HepG2 (cell line): ENCODE measurements around the gene SPTBN2. TPM values are rescaled to one million over a fixed set of nuclear protein-coding genes. Genes with fewer than 3 reads are reported as not detected.

Experiments used
- ATAC-seq: fragments of 200-7000 bp; cut with Tn5 transposase; 3 replicates; pipeline ENCODE4 v1.9.1; 2020; ENCODE audit warnings: mild to moderate bottlenecking, moderate library complexity
- BruUV-seq: library from RNA; stranded (reverse); fragments of 400-500 nt; replicated peaks from 2 replicates; lab custom pipeline; 2021; lab: Mats Ljungman, UMichigan
- CTCF ChIA-PET: fragments of 300-600 bp; formaldehyde crosslinking; extraction: SDS; loops from one replicate; lab custom pipeline; 2021; ENCODE audit warnings: low total read pairs, inconsistent platforms, low intra/inter-chr PET ratio; lab: Yijun Ruan, JAX
- POLR2A ChIA-PET: fragments of 350-600 bp; sonication (Branson Sonifier 250); formaldehyde crosslinking; loops from one replicate; lab custom pipeline; 2020; ENCODE audit warnings: antibody characterized with exemption, inconsistent platforms; lab: Yijun Ruan, JAX
- DNase-seq: peaks from one replicate; pipeline ENCODE4 v3.0.0-alpha.2; 2015; ENCODE audit warnings: low spot score
- FAIRE-seq: peaks from 3 replicates; lab custom pipeline; 2011; peaks lifted over from hg19 to GRCh38; lab: Jason Lieb, UNC
- H2AFZ ChIP-seq: one replicate; pipeline ENCODE4 v1.6.1; 2011; ENCODE audit warnings: low read length, inconsistent platforms
- H3K27ac ChIP-seq: fragments of 300-600 bp; 3 replicates; pipeline ENCODE4 v1.8.0; 2011; ENCODE audit warnings: mixed run types, mild to moderate bottlenecking, mixed read lengths, low read length, inconsistent platforms; ENCODE audit not compliant: insufficient read depth; ENCODE audit errors: extremely low read length
- H3K27me3 ChIP-seq, 2 experiments: fragments of 200-600 bp in 1 of 2; 2 replicates in 1 of 2; 3 replicates in 1 of 2; pipeline versions ENCODE4 v1.6.0 to v1.8.0; 2011; ENCODE audit warnings: low read length in 2 of 2, mild to moderate bottlenecking in 2 of 2, moderate library complexity in 2 of 2, inconsistent platforms in 1 of 2; ENCODE audit not compliant: insufficient read depth in 2 of 2, control insufficient read depth in 1 of 2
- H3K36me3 ChIP-seq, 2 experiments: fragments of 200-600 bp in 1 of 2; replicated peaks in 1 of 2; 2 replicates in 1 of 2; 3 replicates in 1 of 2; pipeline versions ENCODE4 v1.5.1 to v1.8.0; 2011; ENCODE audit warnings: low read length in 2 of 2, inconsistent platforms in 1 of 2; ENCODE audit not compliant: insufficient read depth in 2 of 2, control insufficient read depth in 1 of 2
- H3K4me1 ChIP-seq: 2 replicates; pipeline ENCODE4 v1.5.1; 2012; ENCODE audit warnings: low read length, inconsistent platforms; ENCODE audit not compliant: insufficient read depth
- H3K4me2 ChIP-seq: 2 replicates; pipeline ENCODE4 v1.6.0; 2011; ENCODE audit warnings: low read depth, low read length, inconsistent platforms
- H3K4me3 ChIP-seq, 3 experiments: fragments of 200-600 bp in 1 of 3; sonication (generic), shearing (Covaris generic) in 1 of 3; replicated peaks in 1 of 3; 2 replicates each; pipeline ENCODE4 v1.5.1; 2011 to 2016; ENCODE audit warnings: low read length in 3 of 3, inconsistent platforms in 2 of 3, low read depth in 2 of 3, mild to moderate bottlenecking in 2 of 3, control low read depth in 1 of 3, mixed read lengths in 1 of 3; ENCODE audit not compliant: insufficient read depth in 1 of 3
- H3K79me2 ChIP-seq: one replicate; pipeline ENCODE4 v1.6.1; 2011; ENCODE audit warnings: low read length, inconsistent platforms; ENCODE audit not compliant: insufficient read depth
- H3K9ac ChIP-seq: 2 replicates; pipeline ENCODE4 v1.6.0; 2011; ENCODE audit warnings: mild to moderate bottlenecking, low read depth, low read length, inconsistent platforms; ENCODE audit not compliant: insufficient read depth
- H3K9me3 ChIP-seq: 2 replicates; pipeline ENCODE4 v1.5.1; 2012; ENCODE audit warnings: mild to moderate bottlenecking, low read length
- H4K20me1 ChIP-seq: 2 replicates; pipeline ENCODE4 v1.6.0; 2011; ENCODE audit warnings: inconsistent platforms, mild to moderate bottlenecking, low read length, moderate library complexity; ENCODE audit not compliant: insufficient read depth
- DR1 ChIP-seq: sonication (generic); formaldehyde crosslinking; IDR thresholded peaks from 2 replicates; pipeline ENCODE4 v1.8.0; 2021; ENCODE audit warnings: mild to moderate bottlenecking, missing genetic modification reagents, inconsistent platforms
- KDM5B ChIP-seq: sonication (generic); formaldehyde crosslinking; IDR thresholded peaks from 2 replicates; pipeline ENCODE4 v1.4.0; 2020; ENCODE audit warnings: missing genetic modification reagents, mild to moderate bottlenecking, borderline replicate concordance
- MAFK ChIP-seq, 2 experiments: IDR thresholded peaks in 1 of 2; conservative IDR thresholded peaks in 1 of 2; 2 replicates each; pipeline ENCODE4 v1.6.1; 2011; ENCODE audit warnings: improper control_type of control experiment in 2 of 2, low read length in 2 of 2
- PRDM15 ChIP-seq: sonication (generic); formaldehyde crosslinking; IDR thresholded peaks from 2 replicates; pipeline ENCODE4 v1.4.0; 2020; ENCODE audit warnings: missing genetic modification reagents
- ZIK1 ChIP-seq: sonication (generic); formaldehyde crosslinking; IDR thresholded peaks from 2 replicates; pipeline ENCODE4 v1.5.0; 2020; ENCODE audit warnings: mild to moderate bottlenecking, low read depth, missing genetic modification reagents, borderline replicate concordance
- ZNF407 ChIP-seq: sonication (generic); formaldehyde crosslinking; IDR thresholded peaks from one replicate; pipeline ENCODE4 v1.5.1; 2020; ENCODE audit warnings: mild to moderate bottlenecking, missing genetic modification reagents; ENCODE audit errors: not compliant biosample characterization
- ZNF788 ChIP-seq: sonication (generic); formaldehyde crosslinking; IDR thresholded peaks from 2 replicates; pipeline ENCODE4 v1.5.0; 2020; ENCODE audit warnings: mild to moderate bottlenecking, missing genetic modification reagents, borderline replicate concordance
- WGBS: methylation state at CpG from one replicate; pipeline ENCODE4 v1.1.6; 2017; ENCODE audit warnings: low lambda C conversion rate; 5-methylcytosine and 5-hydroxymethylcytosine counted together
- in situ Hi-C: cut with HindIII; loops from 2 replicates; pipeline ENCODE4 v1.10.0; 2017; ENCODE audit warnings: low pct_unique_long_range_greater_than_20kb; ENCODE audit not compliant: extremely low pct_ligation_motif_present
- intact Hi-C: fragments of 100-400 bp; cut with micrococcal nuclease; formaldehyde crosslinking; loops from one replicate; pipeline ENCODE4 v1.10.0; 2022; ENCODE audit not compliant: unreplicated experiment
- polyA plus RNA-seq, 8 experiments: library from polyadenylated mRNA; depleted of rRNA in 3 of 8; stranded (reverse) in 7 of 8; unstranded in 1 of 8; fragments of >200 nt; fragmentation: Illumina TruSeq in 4 of 8; extraction: Trizol in 4 of 8; gene quantifications; 2 replicates each; pipeline versions ENCODE4 v1.2.1 to v1.2.3, GENCODE V29; 2011 to 2016; ENCODE audit warnings: low read depth in 4 of 8, missing spikeins in 1 of 8, mixed read lengths in 1 of 8; ENCODE audit not compliant: insufficient read depth in 1 of 8
- total RNA-seq, 5 experiments: library from RNA; depleted of rRNA; stranded (reverse); fragments of >200 nt; fragmentation: Illumina TruSeq; extraction: Trizol; gene quantifications; 2 replicates each; pipeline ENCODE4 v1.2.3, GENCODE V29; 2016; ENCODE audit warnings: low read depth in 1 of 5
- TF ChIP-seq, protein P1 (sequence below): sonication (generic); formaldehyde crosslinking; IDR thresholded peaks from 2 replicates; pipeline ENCODE4 v1.5.0; 2020; ENCODE audit warnings: mild to moderate bottlenecking, missing genetic modification reagents

Gene SPTBN2
- total and polyA plus RNA-seq, 2 of the 13 experiments (the other 11 are each of a cell fraction or from before 2014, with no cell fraction given): 0.65 to 4.0 TPM

GRCh38 chr11:66762088-66762487 is 33.1 kb upstream of the SPTBN2 start (continued):
- no peak for TF ChIP-seq ZNF407 (CRISPR knock-in tag)

DNA sequence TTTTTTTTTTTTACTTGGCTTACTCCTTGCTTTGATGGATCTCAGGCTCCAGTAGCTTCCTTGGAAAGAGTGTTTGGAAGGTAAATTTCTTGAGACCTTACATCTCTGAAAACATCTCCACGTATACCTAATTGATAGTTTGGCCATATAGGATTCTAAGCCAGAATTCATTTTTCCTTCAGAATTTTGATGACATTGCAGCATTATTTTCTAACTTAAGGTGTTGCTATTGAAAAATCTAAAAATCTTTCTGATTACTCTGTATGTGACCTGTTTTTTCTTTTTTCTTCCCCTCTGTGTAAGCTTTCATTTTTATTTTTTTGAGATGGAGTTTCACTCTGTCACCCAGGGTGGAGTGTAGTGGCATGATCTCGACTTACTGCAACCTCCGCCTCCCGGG is 23.1 kb upstream of the SPTBN2 start:
- BruUV-seq: no TSS peak
- intact Hi-C loops: no loop called here
- CTCF ChIA-PET: no interaction called here
- FAIRE-seq (no peak), DNase-seq (no peak), ATAC-seq (no peak)
- Histone ChIP-seq H3K36me3 (no peaks in the 10 kb centered on the region; a peak in 1 of 5 replicates), H3K79me2 (no peaks in the 10 kb centered on the region), H4K20me1 (no peaks in the 10 kb centered on the region), H3K4me3 (no peak overlapping the region), H3K9me3 (no peaks in the 10 kb centered on the region), H2AFZ (no peak overlapping the region), H3K27me3 (no peaks in the 10 kb centered on the region), H3K4me1 (0 out of 2 replicates have a peak, but pooled peaks cover 6% of the 10 kb centered on the region), H3K27ac (no peak overlapping the region), H3K4me2 (no peak overlapping the region), H3K9ac (no peak overlapping the region)
- in situ Hi-C loops: no loop called here
- POLR2A ChIA-PET: no interaction called here
- WGBS: 97% methylated on average over 4 of the region's 4 CpGs
- TF ChIP-seq, protein P1, sequence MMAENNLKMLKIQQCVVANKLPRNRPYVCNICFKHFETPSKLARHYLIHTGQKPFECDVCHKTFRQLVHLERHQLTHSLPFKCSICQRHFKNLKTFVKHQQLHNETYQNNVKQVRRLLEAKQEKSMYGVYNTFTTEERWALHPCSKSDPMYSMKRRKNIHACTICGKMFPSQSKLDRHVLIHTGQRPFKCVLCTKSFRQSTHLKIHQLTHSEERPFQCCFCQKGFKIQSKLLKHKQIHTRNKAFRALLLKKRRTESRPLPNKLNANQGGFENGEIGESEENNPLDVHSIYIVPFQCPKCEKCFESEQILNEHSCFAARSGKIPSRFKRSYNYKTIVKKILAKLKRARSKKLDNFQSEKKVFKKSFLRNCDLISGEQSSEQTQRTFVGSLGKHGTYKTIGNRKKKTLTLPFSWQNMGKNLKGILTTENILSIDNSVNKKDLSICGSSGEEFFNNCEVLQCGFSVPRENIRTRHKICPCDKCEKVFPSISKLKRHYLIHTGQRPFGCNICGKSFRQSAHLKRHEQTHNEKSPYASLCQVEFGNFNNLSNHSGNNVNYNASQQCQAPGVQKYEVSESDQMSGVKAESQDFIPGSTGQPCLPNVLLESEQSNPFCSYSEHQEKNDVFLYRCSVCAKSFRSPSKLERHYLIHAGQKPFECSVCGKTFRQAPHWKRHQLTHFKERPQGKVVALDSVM (CRISPR knock-in tag): no peak
- TF ChIP-seq ZNF788 (CRISPR knock-in tag) (no peak), KDM5B (CRISPR knock-in tag) (no peak), DR1 (no peak), ZIK1 (CRISPR knock-in tag) (no peak), PRDM15 (no peak), MAFK (conservative IDR thresholded peaks at IDR 0.05 in 1 of 2, IDR thresholded peaks at IDR 0.05 in 1 of 2; ENCODE audit: low read length in 2 of 2) (peak; percentile 21 to 53; a peak in 2 of 4 replicates)
